Loucy (cell line): ENCODE measurements around the gene UGT1A1.

ENCODE experiments used
- H2AFZ ChIP-seq: fragments of 200-600 bp; sonication (generic); 2 replicates; pipeline ENCODE4 v1.6.0; 2016; ENCODE audit warnings: antibody characterized with exemption, mild to moderate bottlenecking, low read length, moderate library complexity
- H3F3A ChIP-seq: fragments of 200-600 bp; 2 replicates; pipeline ENCODE4 v1.6.0; 2016; ENCODE audit warnings: antibody characterized with exemption, low read depth, mild to moderate bottlenecking
- H3K27me3 ChIP-seq: fragments of 200-600 bp; sonication (generic); 2 replicates; pipeline ENCODE4 v1.6.1; 2014; ENCODE audit warnings: low read length, mild to moderate bottlenecking; ENCODE audit not compliant: insufficient read depth, poor library complexity, severe bottlenecking
- H3K36me3 ChIP-seq: fragments of 200-600 bp; sonication (generic); 2 replicates; pipeline ENCODE4 v1.6.1; 2016; ENCODE audit warnings: low read length; ENCODE audit not compliant: insufficient read depth
- H3K4me1 ChIP-seq: fragments of 200-600 bp; sonication (generic); 2 replicates; pipeline ENCODE4 v1.5.1; 2014; ENCODE audit warnings: low read length, mild to moderate bottlenecking; ENCODE audit not compliant: insufficient read depth, poor library complexity, severe bottlenecking
- H3K4me2 ChIP-seq: fragments of 200-600 bp; sonication (generic); 2 replicates; pipeline ENCODE4 v1.6.0; 2014; ENCODE audit warnings: antibody characterized with exemption, low read length, low read depth, mild to moderate bottlenecking; ENCODE audit not compliant: poor library complexity, severe bottlenecking
- H3K4me3 ChIP-seq: fragments of 200-600 bp; sonication (generic); 2 replicates; pipeline ENCODE4 v1.5.1; 2014; ENCODE audit warnings: low read length, mild to moderate bottlenecking, mixed read lengths; ENCODE audit not compliant: poor library complexity, severe bottlenecking
- H3K79me2 ChIP-seq: fragments of 200-600 bp; sonication (generic); 2 replicates; pipeline ENCODE4 v1.6.1; 2014; ENCODE audit warnings: low read length; ENCODE audit not compliant: insufficient read depth
- H3K9ac ChIP-seq: fragments of 200-600 bp; sonication (generic); 2 replicates; pipeline ENCODE4 v1.6.0; 2014; ENCODE audit warnings: mild to moderate bottlenecking, low read depth, low read length, moderate library complexity; ENCODE audit not compliant: poor library complexity, severe bottlenecking
- H3K9me2 ChIP-seq: fragments of 200-600 bp; sonication (generic); replicated peaks from 2 replicates; pipeline ENCODE4 v1.6.1; 2016; ENCODE audit warnings: low read depth, low read length, mixed read lengths
- H3K9me3 ChIP-seq: fragments of 200-600 bp; sonication (generic); 2 replicates; pipeline ENCODE4 v1.6.1; 2014; ENCODE audit warnings: mild to moderate bottlenecking, antibody characterized with exemption, low read length, low read depth; ENCODE audit not compliant: insufficient read depth
- H4K20me1 ChIP-seq: fragments of 200-600 bp; sonication (generic); 2 replicates; pipeline ENCODE4 v1.6.0; 2014; ENCODE audit warnings: antibody characterized with exemption, low read length, mild to moderate bottlenecking; ENCODE audit not compliant: insufficient read depth, poor library complexity, severe bottlenecking
- CTCF ChIP-seq: fragments of 200-600 bp; sonication (generic); conservative IDR thresholded peaks from 2 replicates; pipeline ENCODE4 v1.5.1; 2014; ENCODE audit warnings: mild to moderate bottlenecking, antibody characterized with exemption, low read length
- EZH2phosphoT487 ChIP-seq: fragments of 200-600 bp; IDR thresholded peaks from 2 replicates; pipeline ENCODE4 v1.6.1; 2018; ENCODE audit warnings: antibody characterized with exemption, mild to moderate bottlenecking, moderate library complexity, borderline replicate concordance

UGT1A1 gene

DNA sequence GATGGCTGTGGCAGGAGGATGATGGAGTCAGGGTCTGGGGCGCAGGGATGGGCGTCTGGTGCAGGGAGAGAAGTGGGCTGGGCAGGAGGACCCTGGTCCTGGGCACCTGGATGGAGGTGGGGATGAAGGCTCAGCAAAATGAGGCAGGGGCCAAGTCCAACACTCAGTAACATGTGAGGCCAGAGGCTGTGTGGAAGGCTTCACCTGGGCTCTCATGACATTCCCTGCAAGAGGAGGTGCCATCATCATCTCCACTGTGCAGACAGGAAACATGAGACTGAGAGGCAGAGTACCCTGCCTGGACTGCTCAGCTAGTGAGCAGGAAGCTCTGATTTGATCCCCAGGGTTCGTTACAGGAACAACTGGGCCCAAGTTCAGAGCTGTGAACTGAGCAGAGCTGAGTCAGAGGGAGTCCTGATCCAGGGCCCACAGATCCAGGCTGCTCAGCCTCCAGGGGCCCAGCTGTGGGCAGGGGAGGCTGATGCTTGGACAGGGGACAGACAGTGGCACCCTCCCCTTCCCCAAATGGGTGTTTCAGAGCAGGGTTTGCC lies 57.4 kb downstream of the UGT1A1 start:
- Histone ChIP-seq H4K20me1 (no peaks in the 10 kb centered on the region), H3K36me3 (no peaks in the 10 kb centered on the region), H3K27me3 (no peaks in the 10 kb centered on the region), H3K9me3 (no peaks in the 10 kb centered on the region), H3K4me1 (no peaks in the 10 kb centered on the region), H2AFZ (no peak overlapping the region), H3F3A (no peaks in the 10 kb centered on the region), H3K4me3 (no peak overlapping the region), H3K9me2 (no peaks in the 10 kb centered on the region), H3K4me2 (no peak overlapping the region), H3K9ac (no peak overlapping the region), H3K79me2 (no peaks in the 10 kb centered on the region)
- TF ChIP-seq CTCF (no peak), EZH2phosphoT487 (no peak)

- H4K20me1 ChIP-seq: no peaks in the 10 kb centered on the region
- H3K79me2 ChIP-seq: no peaks in the 10 kb centered on the region
- H3K9me3 ChIP-seq: no peaks in the 10 kb centered on the region
- H3K4me2 ChIP-seq: no peak overlapping the region
- no peaks in the 10 kb centered on the region for H3K27me3 ChIP-seq
- TF ChIP-seq EZH2phosphoT487: no peak
- TF ChIP-seq CTCF: no peak
- H3K4me3 ChIP-seq: no peak overlapping the region
- H3F3A ChIP-seq: no peaks in the 10 kb centered on the region
- H3K4me1 ChIP-seq: no peaks in the 10 kb centered on the region
- H3K36me3 ChIP-seq: no peaks in the 10 kb centered on the region
- H3K9ac ChIP-seq: no peak overlapping the region
- no peak overlapping the region for H2AFZ ChIP-seq
- no peaks in the 10 kb centered on the region for H3K9me2 ChIP-seq
These were observed 58.0 kb downstream of the UGT1A1 start for GRCh38 chr2:233817995-233818638.

- no peak overlapping the region for H3K4me3 ChIP-seq
- no peaks in the 10 kb centered on the region for H3K79me2 ChIP-seq
- H3K9me3 ChIP-seq: no peaks in the 10 kb centered on the region
- H3F3A ChIP-seq: no peaks in the 10 kb centered on the region
- H3K9ac ChIP-seq: no peak overlapping the region
- no peaks in the 10 kb centered on the region for H4K20me1 ChIP-seq
- H3K27me3 ChIP-seq: no peaks in the 10 kb centered on the region
- H3K4me2 ChIP-seq: no peak overlapping the region
- no peak overlapping the region for H2AFZ ChIP-seq
- no peaks in the 10 kb centered on the region for H3K36me3 ChIP-seq
- H3K9me2 ChIP-seq: no peaks in the 10 kb centered on the region
- TF ChIP-seq CTCF: no peak
- H3K4me1 ChIP-seq: no peaks in the 10 kb centered on the region
These were observed 58.9 kb downstream of the UGT1A1 start for GRCh38 chr2:233818639-233819621.
